BE2C (cell line): ENCODE data around the gene TJP2.

ENCODE experiments used
- DNase-seq: peaks from one replicate; pipeline ENCODE4 v3.0.0-alpha.2; 2020
- H3K27me3 ChIP-seq: fragments of 250-450 bp; sonication (Bioruptor Pico); 2 replicates; pipeline ENCODE4 v1.5.1; 2020; ENCODE audit warnings: mild to moderate bottlenecking
- H3K36me3 ChIP-seq: fragments of 250-450 bp; sonication (Bioruptor Pico); 2 replicates; pipeline ENCODE4 v1.5.1; 2020; ENCODE audit warnings: mild to moderate bottlenecking
- H3K4me1 ChIP-seq: fragments of 250-450 bp; sonication (Bioruptor Pico); 2 replicates; pipeline ENCODE4 v1.5.1; 2020
- H3K4me3 ChIP-seq: 2 replicates; pipeline ENCODE4 v1.5.1; 2011; ENCODE audit warnings: low read depth, low read length
- H3K9me3 ChIP-seq: fragments of 250-450 bp; sonication (Bioruptor Pico); 2 replicates; pipeline ENCODE4 v1.5.1; 2020
- TF ChIP-seq, protein P1 (sequence below): IDR thresholded peaks from 2 replicates; pipeline ENCODE4 v1.5.1; 2012; ENCODE audit warnings: mild to moderate bottlenecking, low read depth, low read length

Gene TJP2

DNA sequence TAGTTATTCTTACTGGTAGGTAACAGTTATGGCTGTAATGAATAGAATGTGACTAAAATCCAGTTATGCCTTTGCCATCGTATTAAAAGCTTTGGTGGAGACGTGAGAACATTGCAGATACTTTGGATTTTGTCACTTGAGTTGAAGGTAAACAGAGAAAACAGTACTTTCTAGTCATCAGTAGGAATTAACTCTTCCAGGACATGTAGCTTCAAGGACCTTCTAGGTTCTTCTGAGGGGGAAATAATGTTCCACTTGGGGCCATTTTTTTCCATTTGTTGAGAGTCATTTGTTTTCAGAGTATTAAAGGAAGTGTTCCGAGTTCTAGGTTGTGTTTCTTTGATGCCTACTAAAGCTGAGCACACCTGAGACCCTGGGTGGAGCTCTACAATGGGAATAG, 6.1 kb downstream of the TJP2 start:
- DNase-seq, result no peak
- no peaks in the 10 kb centered on the region for H3K9me3 ChIP-seq
- peaks cover 11% of the 10 kb centered on the region for H3K4me1 ChIP-seq
- TF ChIP-seq, protein P1, sequence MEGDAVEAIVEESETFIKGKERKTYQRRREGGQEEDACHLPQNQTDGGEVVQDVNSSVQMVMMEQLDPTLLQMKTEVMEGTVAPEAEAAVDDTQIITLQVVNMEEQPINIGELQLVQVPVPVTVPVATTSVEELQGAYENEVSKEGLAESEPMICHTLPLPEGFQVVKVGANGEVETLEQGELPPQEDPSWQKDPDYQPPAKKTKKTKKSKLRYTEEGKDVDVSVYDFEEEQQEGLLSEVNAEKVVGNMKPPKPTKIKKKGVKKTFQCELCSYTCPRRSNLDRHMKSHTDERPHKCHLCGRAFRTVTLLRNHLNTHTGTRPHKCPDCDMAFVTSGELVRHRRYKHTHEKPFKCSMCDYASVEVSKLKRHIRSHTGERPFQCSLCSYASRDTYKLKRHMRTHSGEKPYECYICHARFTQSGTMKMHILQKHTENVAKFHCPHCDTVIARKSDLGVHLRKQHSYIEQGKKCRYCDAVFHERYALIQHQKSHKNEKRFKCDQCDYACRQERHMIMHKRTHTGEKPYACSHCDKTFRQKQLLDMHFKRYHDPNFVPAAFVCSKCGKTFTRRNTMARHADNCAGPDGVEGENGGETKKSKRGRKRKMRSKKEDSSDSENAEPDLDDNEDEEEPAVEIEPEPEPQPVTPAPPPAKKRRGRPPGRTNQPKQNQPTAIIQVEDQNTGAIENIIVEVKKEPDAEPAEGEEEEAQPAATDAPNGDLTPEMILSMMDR, result no peak
- H3K27me3 ChIP-seq, result no peaks in the 10 kb centered on the region
- H3K4me3 ChIP-seq, result no peak overlapping the region
- no peaks in the 10 kb centered on the region for H3K36me3 ChIP-seq

DNA sequence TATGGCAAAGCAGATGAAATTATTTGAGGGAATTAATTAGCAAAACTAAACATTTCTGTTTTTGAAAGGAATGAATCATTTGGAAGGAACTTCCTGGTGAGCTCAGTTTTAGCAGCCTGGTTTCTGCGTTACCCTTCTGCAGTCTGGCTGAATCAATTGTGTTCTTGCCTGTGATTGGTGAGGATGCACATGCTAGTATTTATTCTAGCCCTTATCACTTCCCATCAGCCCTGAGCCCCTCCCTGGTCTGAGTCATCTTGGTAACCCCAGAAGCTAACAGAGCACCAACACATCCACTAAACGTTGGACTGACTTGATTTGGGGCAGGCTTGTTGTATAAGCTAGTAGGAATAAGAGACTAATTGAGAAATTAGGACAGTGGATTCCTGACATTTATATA, 6.6 kb downstream of the TJP2 start:
- peaks cover 11% of the 10 kb centered on the region for H3K4me1 ChIP-seq
- DNase-seq, result peak; percentile 73
- H3K27me3 ChIP-seq, result no peaks in the 10 kb centered on the region
- H3K4me3 ChIP-seq, result no peak overlapping the region
- no peaks in the 10 kb centered on the region for H3K36me3 ChIP-seq
- H3K9me3 ChIP-seq, result no peaks in the 10 kb centered on the region
- TF ChIP-seq, protein P1, result no peak

DNA sequence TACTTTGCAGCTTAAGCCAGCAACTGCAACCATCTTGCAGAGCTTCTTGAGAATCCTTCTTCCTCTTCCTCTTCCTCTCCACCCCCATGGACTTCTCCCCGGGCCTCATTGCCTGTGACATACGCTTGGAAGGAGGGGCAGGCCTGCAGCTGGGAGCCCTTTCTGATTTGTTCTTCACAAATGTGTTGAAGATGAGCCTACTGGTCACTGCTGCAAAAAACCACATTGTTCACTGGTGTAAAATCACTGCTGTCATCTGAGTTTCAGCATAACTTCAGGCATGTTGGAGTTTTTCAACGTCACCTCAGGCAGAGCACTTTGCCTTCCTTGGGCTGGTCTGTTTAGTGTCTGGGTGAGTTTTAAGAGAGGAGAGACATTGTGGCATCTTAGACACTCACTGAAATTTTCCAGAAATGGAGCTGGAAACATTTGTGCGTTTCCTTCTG, 7.9 kb downstream of the TJP2 start:
- no peaks in the 10 kb centered on the region for H3K9me3 ChIP-seq
- no peak for DNase-seq
- TF ChIP-seq, protein P1, result no peak
- H3K4me3 ChIP-seq, result no peak overlapping the region
- no peaks in the 10 kb centered on the region for H3K36me3 ChIP-seq
- H3K27me3 ChIP-seq, result no peaks in the 10 kb centered on the region
- peaks cover 18% of the 10 kb centered on the region for H3K4me1 ChIP-seq

DNA sequence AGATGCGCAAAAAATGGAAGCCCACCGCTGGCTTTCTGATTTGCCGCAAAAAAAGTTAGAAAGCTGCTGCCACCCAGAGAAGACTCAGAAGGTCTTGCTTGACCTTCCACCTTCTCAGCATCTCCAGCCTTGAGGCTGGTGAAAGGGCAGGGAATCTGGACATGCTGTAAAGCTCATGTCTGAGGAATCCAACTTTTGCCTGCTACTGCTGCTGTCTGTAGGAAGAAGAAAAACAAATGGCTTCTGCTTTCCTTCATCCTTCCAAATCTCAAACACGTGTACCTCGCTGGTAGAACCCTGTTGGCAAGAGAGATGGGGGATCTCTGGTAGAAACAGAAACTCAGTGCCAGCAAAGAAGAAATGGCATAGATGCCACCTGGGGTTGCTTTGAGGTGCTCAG, 10.2 kb downstream of the TJP2 start:
- TF ChIP-seq, protein P1, result no peak
- no peaks in the 10 kb centered on the region for H3K27me3 ChIP-seq
- H3K9me3 ChIP-seq, result no peaks in the 10 kb centered on the region
- no peak overlapping the region for H3K4me3 ChIP-seq
- peaks cover 15% of the 10 kb centered on the region for H3K4me1 ChIP-seq
- no peak for DNase-seq
- H3K36me3 ChIP-seq, result no peaks in the 10 kb centered on the region

DNA sequence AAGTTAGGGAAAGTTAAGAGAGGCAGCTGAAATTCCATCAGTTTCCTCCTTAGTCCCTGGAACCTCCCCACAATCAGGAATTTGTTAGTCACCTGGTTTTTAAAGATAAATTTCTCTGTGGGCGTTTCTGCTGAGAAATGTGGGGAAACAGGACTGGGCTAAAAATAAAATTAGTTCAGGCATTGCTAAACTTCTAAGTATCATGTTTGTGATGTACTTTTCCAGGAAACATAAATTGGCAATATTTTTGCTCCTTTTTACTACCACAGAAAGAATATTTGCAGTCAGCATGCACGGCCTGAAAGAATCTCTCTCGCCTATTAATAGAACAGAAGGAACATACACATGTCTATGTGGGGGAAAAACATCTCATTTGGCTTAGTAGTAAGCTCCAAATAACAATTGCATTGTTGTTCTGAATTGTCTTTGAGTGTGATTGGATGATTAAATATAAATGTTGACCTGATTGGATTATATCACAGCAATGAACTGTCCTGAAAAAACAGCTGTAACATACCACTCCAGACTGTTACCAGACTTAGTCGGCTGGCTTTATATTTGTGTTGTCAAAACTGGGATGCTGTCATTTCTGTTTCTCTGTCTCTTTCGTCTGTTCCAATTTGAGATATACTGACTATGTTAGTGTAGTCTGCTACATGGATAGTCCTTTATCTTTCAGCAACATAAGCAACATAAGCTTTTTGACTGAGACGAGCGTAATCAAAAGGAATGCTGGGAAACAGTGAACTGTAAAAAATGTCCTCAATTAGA, 12.9 kb downstream of the TJP2 start:
- no peak for DNase-seq
- H3K4me3 ChIP-seq, result no peak overlapping the region

DNA sequence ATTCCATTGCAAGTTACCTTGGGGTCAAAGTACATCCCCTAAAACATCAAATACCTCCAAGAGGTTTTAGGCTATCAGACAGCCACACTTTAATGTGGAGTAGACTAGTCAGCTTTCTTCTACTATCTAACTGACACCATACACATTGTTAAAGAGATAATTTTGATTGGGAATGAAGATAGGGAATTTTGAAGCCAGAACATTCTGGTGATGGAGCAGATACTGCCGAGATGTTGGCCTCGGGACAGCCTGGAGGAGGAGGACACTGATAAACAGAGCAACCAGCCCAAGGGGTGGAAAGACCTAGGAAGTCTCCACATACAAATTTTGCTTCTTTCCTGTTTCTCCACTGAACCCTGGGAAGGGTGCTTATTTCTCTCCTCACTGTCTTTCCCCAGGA, 14.9 kb downstream of the TJP2 start:
- Histone ChIP-seq H3K27me3 (no peaks in the 10 kb centered on the region), H3K4me3 (no peak overlapping the region), H3K36me3 (no peaks in the 10 kb centered on the region), H3K9me3 (no peaks in the 10 kb centered on the region), H3K4me1 (peaks cover 7% of the 10 kb centered on the region)
- TF ChIP-seq, protein P1, result no peak
- no peak for DNase-seq

More for the DNA sequence above, 12.9 kb downstream of the TJP2 start:
- TF ChIP-seq, protein P1, result no peak
- H3K9me3 ChIP-seq, result no peaks in the 10 kb centered on the region
- peaks cover 9% of the 10 kb centered on the region for H3K4me1 ChIP-seq
- no peaks in the 10 kb centered on the region for H3K36me3 ChIP-seq
- H3K27me3 ChIP-seq, result no peaks in the 10 kb centered on the region
